ENCODE results near the gene WDR7. TPM values are rescaled to one million over a fixed set of nuclear protein-coding genes. Genes with fewer than 3 reads are reported as not detected.

WDR7 gene
- total and polyA plus RNA-seq, 12 donors, result 3.1 to 32.6 (median 28.0) TPM

GRCh38 chr18:57029761-57030160 lies 378.6 kb downstream of the WDR7 start:
- WGBS, 2 donors, result 92 to 94% methylated on average over 5 of the region's 5 CpGs

GRCh38 chr18:57030417-57030816 lies 379.3 kb downstream of the WDR7 start:
- H3K27me3 ChIP-seq, result no peaks in the 10 kb centered on the region
- DNase-seq (no peak), ATAC-seq (no peak)
- H3K36me3 ChIP-seq, result peaks cover 0 to 53% (median 20%) of the 10 kb centered on the region in 9 donors
- no peak for TF ChIP-seq CTCF (IDR thresholded peaks at IDR 0.05)
- no peak overlapping the region for H3K27ac ChIP-seq
- WGBS, 2 donors, result 97 to 98% methylated on average over 5 of the region's 5 CpGs
- H3K4me1 ChIP-seq, result no peaks in the 10 kb centered on the region
- H3K4me3 ChIP-seq, result no peak overlapping the region
- intact Hi-C loops (cut with DNase I), result no loop called here
- H3K9me3 ChIP-seq, result no peaks in the 10 kb centered on the region

More at GRCh38 chr18:57029761-57030160, 378.6 kb downstream of the WDR7 start:
- Histone ChIP-seq H3K36me3 (peaks cover 0 to 53% (median 20%) of the 10 kb centered on the region in 9 donors), H3K27me3 (no peaks in the 10 kb centered on the region), H3K27ac (no peak overlapping the region), H3K4me3 (no peak overlapping the region), H3K9me3 (no peaks in the 10 kb centered on the region), H3K4me1 (no peaks in the 10 kb centered on the region)
- ATAC-seq (no peak), DNase-seq (no peak)
- no peak for TF ChIP-seq CTCF (IDR thresholded peaks at IDR 0.05)
- intact Hi-C loops (cut with DNase I), result no loop called here

GRCh38 chr18:57035590-57035989 lies 384.4 kb downstream of the WDR7 start:
- Histone ChIP-seq H3K36me3 (peaks cover 0 to 9% (median under 1%) of the 10 kb centered on the region in 9 donors), H3K27me3 (no peaks in the 10 kb centered on the region), H3K9me3 (no peaks in the 10 kb centered on the region), H3K4me3 (no peak overlapping the region), H3K27ac (no peak overlapping the region), H3K4me1 (no peaks in the 10 kb centered on the region)
- intact Hi-C loops (cut with DNase I), result no loop called here
- DNase-seq (no peak), ATAC-seq (no peak)
- 88 to 95% methylated on average over 2 of the region's 2 CpGs for WGBS, 2 donors
- TF ChIP-seq CTCF (IDR thresholded peaks at IDR 0.05), result no peak

- Histone ChIP-seq H3K27ac (no peak overlapping the region), H3K4me1 (no peaks in the 10 kb centered on the region), H3K4me3 (no peak overlapping the region), H3K36me3 (no peaks in the 10 kb centered on the region), H3K27me3 (no peaks in the 10 kb centered on the region), H3K9me3 (no peaks in the 10 kb centered on the region)
- no peak for TF ChIP-seq CTCF (IDR thresholded peaks at IDR 0.05)
- ATAC-seq (no peak), DNase-seq (no peak)
- intact Hi-C loops (cut with DNase I), result no loop called here
- WGBS, 2 donors, result 73 to 84% methylated on average over 6 of the region's 6 CpGs
These were observed 387.2 kb downstream of the WDR7 start for GRCh38 chr18:57038395-57038794.
